Mucosa of descending colon (tissue), 3 donors: ENCODE measurements around the gene CACNA2D3. TPM values are rescaled to one million over a fixed set of nuclear protein-coding genes. Genes with fewer than 3 reads are reported as not detected.

Experiments
- ATAC-seq: fragments of 200-7000 bp; cut with Tn5 transposase; one replicate; pipeline ENCODE4 v1.9.1; 2020; ENCODE audit warnings: mild to moderate bottlenecking, moderate library complexity
- DNase-seq, 3 donors: peaks; one replicate each; pipeline ENCODE4 v3.0.0-alpha.2; 2020
- H3K36me3 ChIP-seq: fragments of 200-600 bp; one replicate; pipeline ENCODE4 v1.8.0; 2021; ENCODE audit warnings: low read depth, mild to moderate bottlenecking
- H3K4me1 ChIP-seq: fragments of 200-600 bp; one replicate; pipeline ENCODE4 v1.8.0; 2021; ENCODE audit warnings: low read depth, mild to moderate bottlenecking
- H3K4me3 ChIP-seq: fragments of 200-600 bp; one replicate; pipeline ENCODE4 v1.8.0; 2021; ENCODE audit warnings: mild to moderate bottlenecking
- H3K9me3 ChIP-seq: fragments of 200-600 bp; one replicate; pipeline ENCODE4 v1.8.0; 2021; ENCODE audit warnings: mild to moderate bottlenecking
- CTCF ChIP-seq: fragments of 200-600 bp; IDR thresholded peaks from one replicate; pipeline ENCODE4 v1.8.0; 2022; ENCODE audit warnings: antibody characterized with exemption, mild to moderate bottlenecking
- intact Hi-C, 2 donors: fragments of 100-400 bp; cut with DNase I in 1 of 2; cut with micrococcal nuclease in 1 of 2; formaldehyde crosslinking; loops; one replicate each; pipeline versions ENCODE4 v1.11.0 to v1.11.1; 2022; cut with DNase I, micrococcal nuclease
- total RNA-seq, 3 donors: library from RNA; stranded (reverse); fragmentation: NEBNext Ultra II Directional in 2 of 3; extraction: Animal tissue kit (Norgen Biotek cat#: 25700) in 2 of 3; gene quantifications; one replicate each; pipeline versions ENCODE4 v1.2.1 to v1.2.4, GENCODE V29; 2021 to 2023
- donor health status: DM: no; HTN: no; CAD: no; lungs with moderate emphysema.
- donor health status: DM: no; HTN: no; CAD: no.
- donor health status: DM: no; HTN: yes; CAD: no.

Gene CACNA2D3
- total RNA-seq, 3 donors from 2014 or later: 0.34 to 3.5 (median 0.55) TPM

DNA sequence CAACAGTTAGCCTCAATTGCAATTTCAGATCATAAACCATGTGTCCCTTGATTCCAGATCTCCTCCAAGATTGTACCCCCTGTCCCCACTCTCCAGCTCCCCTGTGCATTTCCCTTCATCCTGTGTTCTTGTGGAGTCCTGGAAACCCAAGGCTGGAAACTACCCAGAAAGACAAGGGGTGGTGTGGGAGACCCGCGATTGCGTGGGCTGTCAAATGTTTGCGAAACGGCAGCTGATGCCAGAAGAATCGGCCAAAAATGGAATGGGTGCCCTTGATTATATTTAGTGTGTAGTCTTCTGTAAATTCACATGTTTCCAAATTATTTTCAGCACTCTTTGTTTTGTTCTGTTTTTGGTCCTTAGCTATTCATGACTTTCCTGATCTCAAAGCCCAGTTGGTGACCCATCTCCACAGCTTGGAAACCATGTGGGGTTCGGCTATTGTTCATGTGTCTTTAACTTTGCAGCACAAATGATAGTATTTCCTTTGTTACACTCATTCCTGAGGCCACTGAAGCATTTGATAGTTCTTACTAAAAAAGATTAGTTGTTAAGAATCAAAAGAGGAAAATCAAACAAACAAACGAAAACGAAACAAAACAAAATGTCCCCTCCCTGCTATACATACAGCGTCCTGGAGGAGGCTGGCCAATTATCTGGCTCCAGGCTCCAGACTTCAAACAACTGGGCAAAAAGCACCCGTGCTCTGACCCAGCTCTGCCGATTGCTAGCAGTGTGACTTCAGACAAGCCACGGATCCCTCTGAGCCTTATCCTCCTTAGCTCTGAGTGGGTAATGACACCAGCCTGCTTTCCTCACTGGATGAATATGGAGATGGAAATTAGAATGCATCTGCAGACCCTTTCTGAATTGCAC lies 120.9 kb downstream of the CACNA2D3 start:
- no peaks in the 10 kb centered on the region for H3K4me1 ChIP-seq
- DNase-seq (no peak), ATAC-seq (peak; percentile 77)
- H3K9me3 ChIP-seq: no peaks in the 10 kb centered on the region
- no peak overlapping the region for H3K4me3 ChIP-seq
- H3K36me3 ChIP-seq: no peaks in the 10 kb centered on the region
- no peak for TF ChIP-seq CTCF
- intact Hi-C loops: no loop called here

DNA sequence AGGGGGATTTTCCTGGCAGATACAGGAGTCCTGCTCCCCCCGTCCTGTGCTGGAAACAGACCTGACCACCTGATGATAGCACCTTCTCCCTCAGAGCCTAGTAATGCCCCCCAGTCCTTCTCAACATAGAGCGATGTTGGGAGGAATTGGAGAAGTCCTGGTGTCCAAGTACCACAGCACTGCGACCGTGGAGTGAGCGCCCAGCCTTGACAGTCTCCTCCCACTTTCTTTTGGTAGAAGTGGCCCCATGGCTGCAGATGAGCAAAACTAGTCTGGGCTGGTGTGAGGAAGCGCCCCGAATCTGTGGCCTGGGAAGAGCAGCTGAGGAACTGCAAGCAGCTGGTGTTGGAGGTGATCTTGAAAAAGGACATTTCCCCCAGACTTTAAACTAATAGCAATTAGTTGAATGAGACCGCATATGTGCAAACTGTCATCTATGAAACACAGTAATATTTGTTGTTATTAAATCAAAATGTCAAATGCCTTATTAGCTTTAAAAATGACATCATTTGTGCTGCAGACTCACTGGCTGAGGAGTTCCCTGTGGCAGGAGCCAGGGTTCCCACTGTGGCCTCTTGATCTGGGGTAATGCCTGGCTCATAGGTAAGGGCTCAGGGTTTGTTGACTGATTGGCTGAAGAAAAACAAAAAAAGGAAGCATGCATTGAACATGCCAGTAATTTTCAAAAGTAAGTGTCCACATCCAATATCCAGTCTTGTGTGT lies 121.8 kb downstream of the CACNA2D3 start:
- DNase-seq: no peak
- TF ChIP-seq CTCF: no peak
- no peaks in the 10 kb centered on the region for H3K9me3 ChIP-seq
- no peaks in the 10 kb centered on the region for H3K36me3 ChIP-seq
- intact Hi-C loops: no loop called here
- no peak for ATAC-seq
- no peak overlapping the region for H3K4me3 ChIP-seq
- no peaks in the 10 kb centered on the region for H3K4me1 ChIP-seq

DNA sequence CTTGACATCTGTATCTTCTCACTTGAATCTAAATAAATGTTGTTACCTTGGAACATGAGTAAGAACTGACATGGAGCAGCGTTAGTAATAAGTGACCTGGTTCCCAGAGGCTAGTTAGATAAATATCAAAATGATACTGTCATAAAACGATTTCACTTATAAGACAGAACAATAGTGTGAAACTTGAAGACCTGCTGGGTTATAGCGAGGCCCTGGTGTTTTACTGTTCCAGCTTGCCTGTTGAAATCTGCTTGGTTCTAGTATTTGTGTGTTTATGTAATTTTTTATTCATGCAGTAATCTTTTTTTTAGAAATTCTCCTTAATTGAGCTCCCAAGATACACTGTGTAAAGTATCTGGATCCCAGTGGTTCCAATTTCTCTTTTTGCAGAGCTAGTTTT lies 129.4 kb downstream of the CACNA2D3 start:
- Histone ChIP-seq H3K4me1 (no peaks in the 10 kb centered on the region), H3K36me3 (no peaks in the 10 kb centered on the region), H3K4me3 (no peak overlapping the region), H3K9me3 (no peaks in the 10 kb centered on the region)
- DNase-seq: no peak
- no peak for ATAC-seq
- intact Hi-C loops: no loop called here
- no peak for TF ChIP-seq CTCF

DNA sequence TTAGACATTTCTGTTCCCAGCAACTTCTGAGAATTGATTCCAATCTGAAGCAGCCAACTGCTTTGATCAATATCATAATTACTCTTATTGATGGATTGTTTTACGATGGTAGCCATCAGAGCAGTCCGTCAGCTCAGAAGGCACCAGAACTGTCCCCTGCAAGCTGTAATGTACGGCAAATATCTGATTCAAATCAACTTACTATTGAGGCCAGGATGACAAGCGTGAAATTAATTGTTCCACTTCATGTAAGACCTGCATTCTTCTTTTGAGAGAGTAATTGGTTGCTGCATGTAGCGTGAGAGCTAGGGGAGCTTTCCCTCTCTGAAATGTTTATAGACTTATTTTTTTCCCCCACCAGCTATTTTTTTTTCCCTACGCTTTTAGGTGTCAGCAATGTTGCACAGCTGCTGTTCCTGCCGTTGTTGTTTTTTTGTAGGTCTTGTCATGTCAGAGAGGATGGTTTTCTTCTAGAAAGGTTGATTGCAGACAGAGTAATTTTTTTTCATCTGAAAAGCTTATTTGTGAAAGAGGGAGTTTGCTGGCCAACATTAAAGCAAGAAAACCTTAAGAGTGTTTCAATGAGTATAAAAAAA lies 134.9 kb downstream of the CACNA2D3 start:
- intact Hi-C loops: no loop called here
- DNase-seq: no peak
- Histone ChIP-seq H3K4me1 (no peaks in the 10 kb centered on the region), H3K36me3 (no peaks in the 10 kb centered on the region), H3K9me3 (no peaks in the 10 kb centered on the region), H3K4me3 (no peak overlapping the region)
- ATAC-seq: no peak
- TF ChIP-seq CTCF: no peak

DNA sequence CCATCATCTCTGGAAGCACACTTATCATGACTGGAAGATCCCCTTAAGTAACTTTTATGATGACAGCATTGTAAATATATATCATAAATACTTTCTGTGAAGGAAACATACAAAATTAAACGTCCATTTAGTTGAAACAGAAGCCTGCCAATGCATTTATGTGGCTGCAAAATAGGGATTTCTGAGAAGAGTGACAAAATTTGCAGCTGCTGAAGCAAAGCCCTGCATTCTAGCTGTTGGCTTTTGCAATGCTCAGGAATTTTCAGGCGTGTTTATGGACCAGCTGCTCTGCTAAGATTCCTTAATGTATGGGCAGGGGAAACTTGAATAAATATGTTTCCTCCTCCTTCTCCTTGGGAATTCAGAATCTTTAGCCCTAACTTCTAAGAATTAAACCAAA lies 137.3 kb downstream of the CACNA2D3 start:
- ATAC-seq: no peak
- Histone ChIP-seq H3K4me3 (no peak overlapping the region), H3K4me1 (no peaks in the 10 kb centered on the region), H3K36me3 (no peaks in the 10 kb centered on the region), H3K9me3 (no peaks in the 10 kb centered on the region)
- DNase-seq: no peak
- intact Hi-C loops: no loop called here
- no peak for TF ChIP-seq CTCF
